Loucy (cell line): ENCODE data around the gene GAL3ST2.
"Not testable (repeated sequence)": the region's sequence is repeated elsewhere in the genome, so short reads cannot be mapped to it uniquely, and the experiment has no call there.

Source experiments
- H2AFZ ChIP-seq: fragments of 200-600 bp; sonication (generic); 2 replicates; pipeline ENCODE4 v1.6.0; 2016; ENCODE audit warnings: antibody characterized with exemption, mild to moderate bottlenecking, low read length, moderate library complexity
- H3F3A ChIP-seq: fragments of 200-600 bp; 2 replicates; pipeline ENCODE4 v1.6.0; 2016; ENCODE audit warnings: antibody characterized with exemption, low read depth, mild to moderate bottlenecking
- H3K27me3 ChIP-seq: fragments of 200-600 bp; sonication (generic); 2 replicates; pipeline ENCODE4 v1.6.1; 2014; ENCODE audit warnings: low read length, mild to moderate bottlenecking; ENCODE audit not compliant: insufficient read depth, poor library complexity, severe bottlenecking
- H3K36me3 ChIP-seq: fragments of 200-600 bp; sonication (generic); 2 replicates; pipeline ENCODE4 v1.6.1; 2016; ENCODE audit warnings: low read length; ENCODE audit not compliant: insufficient read depth
- H3K4me1 ChIP-seq: fragments of 200-600 bp; sonication (generic); 2 replicates; pipeline ENCODE4 v1.5.1; 2014; ENCODE audit warnings: low read length, mild to moderate bottlenecking; ENCODE audit not compliant: insufficient read depth, poor library complexity, severe bottlenecking
- H3K4me2 ChIP-seq: fragments of 200-600 bp; sonication (generic); 2 replicates; pipeline ENCODE4 v1.6.0; 2014; ENCODE audit warnings: antibody characterized with exemption, low read length, low read depth, mild to moderate bottlenecking; ENCODE audit not compliant: poor library complexity, severe bottlenecking
- H3K4me3 ChIP-seq: fragments of 200-600 bp; sonication (generic); 2 replicates; pipeline ENCODE4 v1.5.1; 2014; ENCODE audit warnings: low read length, mild to moderate bottlenecking, mixed read lengths; ENCODE audit not compliant: poor library complexity, severe bottlenecking
- H3K79me2 ChIP-seq: fragments of 200-600 bp; sonication (generic); 2 replicates; pipeline ENCODE4 v1.6.1; 2014; ENCODE audit warnings: low read length; ENCODE audit not compliant: insufficient read depth
- H3K9ac ChIP-seq: fragments of 200-600 bp; sonication (generic); 2 replicates; pipeline ENCODE4 v1.6.0; 2014; ENCODE audit warnings: mild to moderate bottlenecking, low read depth, low read length, moderate library complexity; ENCODE audit not compliant: poor library complexity, severe bottlenecking
- H3K9me2 ChIP-seq: fragments of 200-600 bp; sonication (generic); replicated peaks from 2 replicates; pipeline ENCODE4 v1.6.1; 2016; ENCODE audit warnings: low read depth, low read length, mixed read lengths
- H3K9me3 ChIP-seq: fragments of 200-600 bp; sonication (generic); 2 replicates; pipeline ENCODE4 v1.6.1; 2014; ENCODE audit warnings: mild to moderate bottlenecking, antibody characterized with exemption, low read length, low read depth; ENCODE audit not compliant: insufficient read depth
- H4K20me1 ChIP-seq: fragments of 200-600 bp; sonication (generic); 2 replicates; pipeline ENCODE4 v1.6.0; 2014; ENCODE audit warnings: antibody characterized with exemption, low read length, mild to moderate bottlenecking; ENCODE audit not compliant: insufficient read depth, poor library complexity, severe bottlenecking
- CTCF ChIP-seq: fragments of 200-600 bp; sonication (generic); conservative IDR thresholded peaks from 2 replicates; pipeline ENCODE4 v1.5.1; 2014; ENCODE audit warnings: mild to moderate bottlenecking, antibody characterized with exemption, low read length
- EZH2phosphoT487 ChIP-seq: fragments of 200-600 bp; IDR thresholded peaks from 2 replicates; pipeline ENCODE4 v1.6.1; 2018; ENCODE audit warnings: antibody characterized with exemption, mild to moderate bottlenecking, moderate library complexity, borderline replicate concordance

GAL3ST2 gene

GRCh38 chr2:241818943-241819270 lies 42.3 kb downstream of the GAL3ST2 start:
- no peaks in the 10 kb centered on the region for H3K4me1 ChIP-seq
- H3K4me2 ChIP-seq: no peak overlapping the region
- no peak overlapping the region for H3K9ac ChIP-seq
- H4K20me1 ChIP-seq: no peaks in the 10 kb centered on the region
- TF ChIP-seq EZH2phosphoT487: no peak
- TF ChIP-seq CTCF: no peak
- no peaks in the 10 kb centered on the region for H3K79me2 ChIP-seq
- no peak overlapping the region for H2AFZ ChIP-seq
- H3F3A ChIP-seq: no peaks in the 10 kb centered on the region; the same call in 1 of the 2 replicates
- H3K27me3 ChIP-seq: no peaks in the 10 kb centered on the region
- no peaks in the 10 kb centered on the region for H3K9me2 ChIP-seq
- no peak overlapping the region for H3K4me3 ChIP-seq
- no peaks in the 10 kb centered on the region for H3K9me3 ChIP-seq
- no peaks in the 10 kb centered on the region for H3K36me3 ChIP-seq

- not testable (repeated sequence) for H3K4me3 ChIP-seq, H3K4me1 ChIP-seq, H3K9me2 ChIP-seq, H3K9ac ChIP-seq, H3K9me3 ChIP-seq, H3F3A ChIP-seq, H3K27me3 ChIP-seq, H4K20me1 ChIP-seq, H3K4me2 ChIP-seq, H3K79me2 ChIP-seq, H2AFZ ChIP-seq, H3K36me3 ChIP-seq
Measured at GRCh38 chr2:241819947-241820624, 43.5 kb downstream of the GAL3ST2 start.

- Histone ChIP-seq H3K4me1 (no peaks in the 10 kb centered on the region), H4K20me1 (no peaks in the 10 kb centered on the region)
Measured at GRCh38 chr2:241820625-241821384, 44.2 kb downstream of the GAL3ST2 start.

More at GRCh38 chr2:241820625-241821384, 44.2 kb downstream of the GAL3ST2 start:
- no peaks in the 10 kb centered on the region; the same call in 1 of the 2 replicates for H3F3A ChIP-seq
- H2AFZ ChIP-seq: no peak overlapping the region
- H3K4me2 ChIP-seq: no peak overlapping the region
- H3K36me3 ChIP-seq: no peaks in the 10 kb centered on the region
- H3K9me2 ChIP-seq: no peaks in the 10 kb centered on the region
- no peak overlapping the region for H3K4me3 ChIP-seq
- no peaks in the 10 kb centered on the region for H3K9me3 ChIP-seq
- no peaks in the 10 kb centered on the region for H3K27me3 ChIP-seq
- H3K79me2 ChIP-seq: no peaks in the 10 kb centered on the region
- no peak for TF ChIP-seq EZH2phosphoT487
- TF ChIP-seq CTCF: no peak
- H3K9ac ChIP-seq: no peak overlapping the region
